Large intestine (tissue), 3 donors: ENCODE data around the gene SEPTIN8. TPM values are rescaled to one million over a fixed set of nuclear protein-coding genes. Genes with fewer than 3 reads are reported as not detected.

Source experiments
- DNase-seq, 2 donors: peaks; one replicate each; pipeline versions ENCODE4 v3.0.0 to v3.0.0-alpha.2; 2013
- H3K27ac ChIP-seq: one replicate; pipeline ENCODE4 v1.5.1; 2013; ENCODE audit warnings: low read length
- H3K27me3 ChIP-seq: 2 replicates; pipeline ENCODE4 v1.6.1; 2013; ENCODE audit warnings: low read length; ENCODE audit not compliant: control insufficient read depth, insufficient read depth
- H3K36me3 ChIP-seq: 2 replicates; pipeline ENCODE4 v1.6.1; 2013; ENCODE audit warnings: low read length; ENCODE audit not compliant: control insufficient read depth, insufficient read depth
- H3K4me1 ChIP-seq: one replicate; pipeline ENCODE4 v1.6.1; 2013; ENCODE audit warnings: low read length; ENCODE audit not compliant: control insufficient read depth, insufficient read depth
- H3K4me3 ChIP-seq: one replicate; pipeline ENCODE4 v1.5.1; 2013; ENCODE audit warnings: low read length
- H3K9me3 ChIP-seq: one replicate; pipeline ENCODE4 v1.6.1; 2013; ENCODE audit warnings: mild to moderate bottlenecking, low read depth, low read length, moderate library complexity; ENCODE audit not compliant: control insufficient read depth
- WGBS: methylation state at CpG from one replicate; pipeline ENCODE4 v1.1.5; 2013; ENCODE audit warnings: low lambda C conversion rate; ENCODE audit not compliant: insufficient coverage; 5-methylcytosine and 5-hydroxymethylcytosine counted together
- polyA plus RNA-seq: library from polyadenylated mRNA; unstranded; fragments of 120-200 nt; gene quantifications from one replicate; pipeline ENCODE4 v1.2.1, GENCODE V29; 2013

SEPTIN8 gene
- polyA plus RNA-seq, 1 donor = 44.0 TPM

DNA sequence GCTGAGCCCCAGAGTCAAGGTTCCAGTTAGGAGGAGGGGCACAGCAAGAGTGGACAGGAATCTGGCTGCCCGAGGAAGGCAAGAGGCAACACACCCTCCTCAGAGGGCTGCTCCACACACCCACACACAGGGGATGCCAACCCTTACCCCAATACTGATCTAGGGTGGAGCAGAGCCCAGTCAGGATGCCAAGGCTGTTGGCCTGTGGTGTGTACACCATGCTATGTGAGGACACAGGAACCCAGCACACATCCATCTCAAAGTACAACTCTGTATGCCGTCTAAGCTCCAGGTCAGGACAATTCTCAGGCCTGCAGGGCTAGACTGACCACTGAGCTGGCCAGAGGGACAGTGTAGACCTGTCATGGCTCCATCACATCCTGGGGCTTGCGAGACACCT lies 2.6 kb downstream of the SEPTIN8 start:
- DNase-seq = no peak
- Histone ChIP-seq H3K4me1 (peaks cover 9% of the 10 kb centered on the region), H3K27ac (no peak overlapping the region), H3K27me3 (no peaks in the 10 kb centered on the region), H3K9me3 (no peaks in the 10 kb centered on the region), H3K36me3 (no peaks in the 10 kb centered on the region), H3K4me3 (no peak overlapping the region)
- WGBS = no CpG with 5 or more reads among the region's 3 CpGs

GRCh38 chr5:132773601-132774355 lies 3.3 kb downstream of the SEPTIN8 start:
- H3K27me3 ChIP-seq = no peaks in the 10 kb centered on the region
- H3K36me3 ChIP-seq = no peaks in the 10 kb centered on the region
- H3K27ac ChIP-seq = no peak overlapping the region
- no CpG with 5 or more reads among the region's 12 CpGs for WGBS
- H3K4me1 ChIP-seq = peaks cover 9% of the 10 kb centered on the region
- no peaks in the 10 kb centered on the region for H3K9me3 ChIP-seq
- H3K4me3 ChIP-seq = no peak overlapping the region
- DNase-seq = no peak

DNA sequence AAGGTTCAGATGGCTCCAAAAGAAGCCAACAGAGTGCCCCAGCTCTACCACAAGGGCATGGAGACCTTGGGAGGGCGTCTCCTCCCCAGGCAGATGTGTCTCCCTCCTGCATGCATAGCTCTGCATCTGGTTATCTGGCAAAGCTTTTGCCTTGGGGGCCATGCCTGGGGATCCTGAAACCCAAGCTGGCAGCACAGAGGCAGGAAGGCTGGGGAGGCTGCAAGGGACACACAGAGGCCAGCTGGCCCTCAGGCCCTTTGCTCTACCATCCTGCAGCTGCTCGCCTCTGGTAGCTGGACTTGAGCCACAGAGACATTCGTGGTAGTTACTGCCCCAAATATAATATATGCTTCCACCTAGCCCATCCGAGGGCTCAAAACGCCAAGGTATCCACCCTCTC lies 3.9 kb downstream of the SEPTIN8 start:
- Histone ChIP-seq H3K4me3 (no peak overlapping the region), H3K4me1 (peaks cover 9% of the 10 kb centered on the region), H3K9me3 (no peaks in the 10 kb centered on the region), H3K27ac (no peak overlapping the region), H3K36me3 (no peaks in the 10 kb centered on the region), H3K27me3 (no peaks in the 10 kb centered on the region)
- 100% methylated on average over 1 of the region's 5 CpGs for WGBS
- DNase-seq = no peak

GRCh38 chr5:132772291-132773070 lies 4.6 kb downstream of the SEPTIN8 start:
- Histone ChIP-seq H3K9me3 (no peaks in the 10 kb centered on the region), H3K27ac (no peak overlapping the region), H3K27me3 (no peaks in the 10 kb centered on the region), H3K4me3 (no peak overlapping the region), H3K36me3 (no peaks in the 10 kb centered on the region), H3K4me1 (peaks cover 9% of the 10 kb centered on the region)
- no CpG with 5 or more reads among the region's 8 CpGs for WGBS
- DNase-seq = no peak

DNA sequence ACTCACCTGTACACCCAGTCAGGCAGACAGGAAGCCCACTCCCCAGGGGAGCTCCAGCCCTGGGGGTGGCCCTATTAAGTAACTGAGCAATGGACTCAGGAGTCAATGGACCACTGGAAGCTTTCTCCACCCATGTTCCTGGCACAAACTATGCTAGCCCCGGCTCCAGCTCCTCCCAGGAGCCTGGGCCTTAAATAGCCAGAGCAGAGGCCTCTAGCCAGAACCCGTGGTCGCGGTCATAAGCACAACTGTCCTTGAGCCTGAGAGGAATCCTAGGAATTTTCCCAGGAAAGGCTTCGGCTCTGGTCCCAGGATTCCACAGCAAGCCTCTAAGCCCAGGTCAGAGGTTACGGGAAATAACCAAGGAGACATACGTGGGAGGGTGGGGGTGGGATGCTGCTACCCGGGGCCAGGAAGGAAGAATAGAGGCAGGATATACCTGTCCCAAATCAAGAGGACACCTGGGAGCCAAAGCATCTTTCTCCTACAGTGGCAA lies 5.5 kb downstream of the SEPTIN8 start:
- DNase-seq = no peak
- Histone ChIP-seq H3K4me1 (peaks cover 9% of the 10 kb centered on the region), H3K27ac (no peak overlapping the region), H3K36me3 (no peaks in the 10 kb centered on the region), H3K27me3 (no peaks in the 10 kb centered on the region), H3K4me3 (no peak overlapping the region), H3K9me3 (no peaks in the 10 kb centered on the region)
- no CpG with 5 or more reads among the region's 8 CpGs for WGBS

DNA sequence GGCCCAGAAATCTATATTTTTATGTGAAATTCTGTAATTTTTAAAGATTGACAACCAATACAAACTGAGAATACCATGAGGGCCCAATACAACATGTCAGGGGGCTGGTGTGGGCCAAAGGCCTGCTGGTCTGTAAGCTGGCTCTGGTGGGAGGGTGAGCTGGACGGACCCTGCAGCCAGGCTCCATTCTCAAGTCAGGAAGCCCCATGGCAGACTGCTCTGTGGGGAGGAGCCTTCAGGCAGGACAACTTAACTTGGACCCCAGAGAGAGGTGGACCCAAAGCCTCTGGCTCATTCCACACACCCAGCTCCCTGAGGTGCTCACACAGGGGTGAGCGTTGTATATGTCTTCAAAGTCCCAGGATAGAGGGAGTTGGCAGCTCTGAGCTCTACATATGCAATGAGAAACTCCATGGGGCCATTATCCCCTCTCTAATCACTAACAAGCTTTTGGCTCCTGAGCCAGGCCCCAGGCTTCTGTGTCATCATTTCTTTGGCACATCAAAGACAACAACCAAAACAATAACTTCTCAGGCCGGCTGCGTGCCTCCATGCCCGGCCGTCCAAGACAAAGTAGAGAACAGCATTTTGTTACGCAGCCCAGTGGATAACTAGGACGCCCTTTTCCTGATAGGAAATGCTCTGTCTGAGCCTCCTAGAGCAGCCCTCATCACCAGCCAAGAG lies 6.4 kb downstream of the SEPTIN8 start:
- Histone ChIP-seq H3K4me1 (peaks cover 9% of the 10 kb centered on the region), H3K27ac (no peak overlapping the region), H3K4me3 (no peak overlapping the region), H3K9me3 (no peaks in the 10 kb centered on the region), H3K36me3 (no peaks in the 10 kb centered on the region), H3K27me3 (no peaks in the 10 kb centered on the region)
- no peak for DNase-seq
- no CpG with 5 or more reads among the region's 8 CpGs for WGBS

GRCh38 chr5:132768485-132768868 lies 8.6 kb downstream of the SEPTIN8 start:
- H3K4me1 ChIP-seq = no peaks in the 10 kb centered on the region
- no peak overlapping the region for H3K4me3 ChIP-seq
- H3K27ac ChIP-seq = no peak overlapping the region
- H3K36me3 ChIP-seq = peaks cover 21% of the 10 kb centered on the region
- H3K27me3 ChIP-seq = no peaks in the 10 kb centered on the region
- DNase-seq = no peak
- no CpG with 5 or more reads among the region's 3 CpGs for WGBS
- no peaks in the 10 kb centered on the region for H3K9me3 ChIP-seq

- Histone ChIP-seq H3K36me3 (peaks cover 35% of the 10 kb centered on the region), H3K27ac (no peak overlapping the region)
Measured at GRCh38 chr5:132767150-132767549, 9.9 kb downstream of the SEPTIN8 start.

GRCh38 chr5:132766806-132767055 lies 10.3 kb downstream of the SEPTIN8 start:
- DNase-seq = no peak
- H3K27ac ChIP-seq = no peak overlapping the region
- peaks cover 39% of the 10 kb centered on the region for H3K36me3 ChIP-seq
- H3K9me3 ChIP-seq = no peaks in the 10 kb centered on the region
- WGBS = no CpG with 5 or more reads among the region's 1 CpG
- no peak overlapping the region for H3K4me3 ChIP-seq
- H3K27me3 ChIP-seq = no peaks in the 10 kb centered on the region
- H3K4me1 ChIP-seq = no peaks in the 10 kb centered on the region

More at GRCh38 chr5:132767150-132767549, 9.9 kb downstream of the SEPTIN8 start:
- Histone ChIP-seq H3K4me3 (no peak overlapping the region), H3K4me1 (no peaks in the 10 kb centered on the region), H3K9me3 (no peaks in the 10 kb centered on the region), H3K27me3 (no peaks in the 10 kb centered on the region)
- 100% methylated on average over 1 of the region's 2 CpGs for WGBS
- DNase-seq = no peak

DNA sequence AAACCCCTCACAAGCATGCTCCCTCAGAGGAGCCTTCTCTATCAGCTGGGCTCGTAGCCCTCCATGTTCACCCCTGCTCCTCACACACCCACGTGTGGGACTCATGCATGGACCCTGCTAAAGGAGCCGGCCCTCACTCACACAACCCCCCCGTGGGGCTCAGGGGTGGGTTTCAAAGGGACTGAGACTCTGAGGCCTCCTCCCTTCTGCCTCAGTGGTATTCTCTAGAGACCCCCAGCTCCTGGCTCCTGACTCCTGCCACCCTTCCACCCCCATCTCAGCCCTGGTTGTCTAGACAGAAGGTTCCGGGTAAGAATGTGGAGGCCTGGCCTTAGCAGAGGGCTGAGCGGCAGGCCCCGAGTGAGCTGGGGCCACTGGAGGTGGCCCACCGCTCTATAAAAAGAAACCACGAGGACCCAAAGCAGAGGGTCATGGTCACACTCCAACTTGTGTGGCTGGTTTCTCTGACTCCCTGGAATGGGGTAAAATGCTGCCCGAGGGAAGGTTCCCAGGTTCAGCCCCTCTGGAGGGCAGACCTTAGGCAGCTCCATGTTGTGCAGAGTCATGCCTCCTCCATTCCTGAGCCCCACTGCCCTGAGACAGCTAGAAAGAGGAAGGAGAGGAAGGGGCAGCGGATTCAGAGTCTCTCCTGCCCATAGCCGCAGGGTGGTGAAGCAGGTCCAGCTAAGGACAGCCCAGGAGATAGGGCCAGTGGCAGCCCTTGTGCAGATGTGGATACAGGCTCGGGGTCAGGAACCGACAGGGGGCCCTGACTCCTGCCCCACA lies 10.8 kb downstream of the SEPTIN8 start:
- H3K27me3 ChIP-seq = no peaks in the 10 kb centered on the region
- H3K9me3 ChIP-seq = no peaks in the 10 kb centered on the region
- H3K27ac ChIP-seq = no peak overlapping the region
- H3K4me3 ChIP-seq = no peak overlapping the region
- H3K4me1 ChIP-seq = no peaks in the 10 kb centered on the region
- no CpG with 5 or more reads among the region's 14 CpGs for WGBS
- peaks cover 44% of the 10 kb centered on the region for H3K36me3 ChIP-seq
- DNase-seq = no peak
